CD4-positive, CD25-positive, alpha-beta regulatory T cell (primary cell): ENCODE results near the gene GPR63. TPM values are rescaled to one million over a fixed set of nuclear protein-coding genes. Genes with fewer than 3 reads are reported as not detected.

Source experiments
- polyA plus RNA-seq, 4 donors: library from polyadenylated mRNA; unstranded; fragments of 300-500 nt; fragmentation: Illumina TruSeq; gene quantifications; one replicate each; pipeline ENCODE4 v1.2.3, GENCODE V29; 2021
- total RNA-seq: library from RNA; stranded (reverse); gene quantifications from one replicate; pipeline ENCODE4 v1.2.3, GENCODE V29; 2022

GPR63 gene
- total and polyA plus RNA-seq, 5 donors from 2014 or later, result 0.07 to 0.11 (median 0.10) TPM; not detected in 2

Other genes with a start within 250 kb of the GPR63 start
- 25.6 TPM for gene NDUFAF4, start 60.4 kb upstream of the GPR63 start, total RNA-seq
- 10 to 100 TPM; 64.2 to 88.7 (median 71.9) TPM for gene NDUFAF4, start 60.4 kb upstream of the GPR63 start, polyA plus RNA-seq
- 1.6 TPM for gene KLHL32, start 87.3 kb upstream of the GPR63 start, total RNA-seq
- 1 to 10 TPM; 1.1 to 2.3 (median 1.6) TPM for gene KLHL32, start 87.3 kb upstream of the GPR63 start, polyA plus RNA-seq